H1 (cell line): ENCODE measurements around the gene CDC45. TPM values are rescaled to one million over a fixed set of nuclear protein-coding genes. Genes with fewer than 3 reads are reported as not detected.

Source experiments
- CTCF ChIA-PET: fragments of 300-600 bp; sonication (Branson Sonifier 250); formaldehyde crosslinking; loops from one replicate; lab custom pipeline; 2021; ENCODE audit not compliant: partially characterized antibody; lab: Charles Lee
- POLR2A ChIA-PET: fragments of 300-600 bp; sonication (Branson Sonifier 250); formaldehyde crosslinking; loops from one replicate; lab custom pipeline; 2021; ENCODE audit warnings: inconsistent platforms; ENCODE audit not compliant: partially characterized antibody; lab: Charles Lee
- DNase-seq, 2 experiments: peaks; one replicate each; pipeline versions ENCODE4 v3.0.0 to v3.0.0-alpha.2; 2010 to 2022; ENCODE audit warnings: low spot score in 2 of 2, low read depth in 1 of 2, mixed read lengths in 1 of 2
- FAIRE-seq: peaks from 2 replicates; lab custom pipeline; 2011; peaks lifted over from hg19 to GRCh38; lab: Jason Lieb, UNC
- H2AFZ ChIP-seq: 2 replicates; pipeline ENCODE4 v1.8.1; 2012; ENCODE audit warnings: low read length, inconsistent platforms
- H2AK5ac ChIP-seq: 2 replicates; pipeline ENCODE4 v1.6.1; 2013; ENCODE audit warnings: low read depth, low read length
- H2BK120ac ChIP-seq: replicated peaks from 2 replicates; pipeline ENCODE3; 2013; ENCODE audit warnings: low read depth, low read length, inconsistent platforms
- H2BK12ac ChIP-seq: 2 replicates; pipeline ENCODE4 v1.6.1; 2013; ENCODE audit warnings: low read depth, low read length
- H2BK15ac ChIP-seq: 2 replicates; pipeline ENCODE4 v1.6.1; 2013; ENCODE audit warnings: low read length
- H2BK20ac ChIP-seq: 2 replicates; pipeline ENCODE4 v1.6.1; 2013; ENCODE audit warnings: low read length
- H2BK5ac ChIP-seq: 2 replicates; pipeline ENCODE4 v1.6.1; 2013; ENCODE audit warnings: low read depth, low read length
- H3K14ac ChIP-seq: 2 replicates; pipeline ENCODE4 v1.6.1; 2013; ENCODE audit warnings: inconsistent platforms; ENCODE audit not compliant: insufficient read length
- H3K18ac ChIP-seq: 2 replicates; pipeline ENCODE4 v1.6.1; 2013; ENCODE audit warnings: low read length; ENCODE audit errors: extremely low read depth
- H3K23ac ChIP-seq: 2 replicates; pipeline ENCODE4 v1.6.1; 2013; ENCODE audit warnings: inconsistent platforms; ENCODE audit not compliant: insufficient read length
- H3K23me2 ChIP-seq: 2 replicates; pipeline ENCODE4 v1.6.1; 2013; ENCODE audit warnings: low read depth, low read length
- H3K27ac ChIP-seq: 2 replicates; pipeline ENCODE4 v1.6.1; 2011; ENCODE audit warnings: low read depth, low read length, inconsistent platforms
- H3K27me3 ChIP-seq, 4 experiments: replicated peaks in 1 of 4; 1 replicate in 1 of 4; 2 replicates in 3 of 4; pipeline versions ENCODE4 v1.6.1 to v1.8.1; 2011 to 2013; ENCODE audit warnings: low read length in 3 of 4, mild to moderate bottlenecking in 3 of 4, inconsistent platforms in 2 of 4, mixed read lengths in 2 of 4, moderate library complexity in 1 of 4; ENCODE audit not compliant: control insufficient read depth in 3 of 4, insufficient read depth in 3 of 4; ENCODE audit errors: extremely low read depth in 1 of 4
- H3K36me3 ChIP-seq, 4 experiments: 2 replicates each; pipeline versions ENCODE4 v1.6.1 to v1.8.1; 2011 to 2013; ENCODE audit warnings: mild to moderate bottlenecking in 4 of 4, low read length in 3 of 4, moderate library complexity in 2 of 4, control low read depth in 1 of 4, inconsistent platforms in 1 of 4; ENCODE audit not compliant: insufficient read depth in 4 of 4, control insufficient read depth in 2 of 4
- H3K4ac ChIP-seq: replicated peaks from 2 replicates; pipeline ENCODE3; 2013; ENCODE audit warnings: low read length, low read depth, mixed read lengths, inconsistent platforms; ENCODE audit not compliant: insufficient read length
- H3K4me1 ChIP-seq, 4 experiments: replicated peaks in 1 of 4; 1 replicate in 1 of 4; 2 replicates in 3 of 4; pipeline versions ENCODE4 v1.6.1 to v1.8.1; 2011 to 2013; ENCODE audit warnings: low read length in 3 of 4, inconsistent platforms in 2 of 4, mixed read lengths in 1 of 4; ENCODE audit not compliant: insufficient read depth in 4 of 4, control insufficient read depth in 3 of 4
- H3K4me2 ChIP-seq, 2 experiments: 2 replicates each; pipeline versions ENCODE4 v1.6.1 to v1.8.1; 2011 to 2013; ENCODE audit warnings: low read depth in 2 of 2, low read length in 2 of 2, control low read depth in 1 of 2, inconsistent platforms in 1 of 2, mild to moderate bottlenecking in 1 of 2; ENCODE audit not compliant: insufficient read depth in 1 of 2
- H3K4me3 ChIP-seq, 4 experiments: fragments of 200-600, 300-600 bp in 1 of 4; sonication (generic), shearing (Covaris generic), sonication (Bioruptor Twin) in 1 of 4; 2 replicates each; pipeline versions ENCODE4 v1.5.1 to v1.8.1; 2011 to 2016; ENCODE audit warnings: low read length in 4 of 4, low read depth in 3 of 4, control low read depth in 2 of 4, inconsistent platforms in 2 of 4, mild to moderate bottlenecking in 2 of 4, mixed read lengths in 1 of 4, moderate library complexity in 1 of 4; ENCODE audit not compliant: insufficient read depth in 2 of 4; ENCODE audit errors: extremely low read depth in 1 of 4
- H3K56ac ChIP-seq: replicated peaks from 2 replicates; pipeline ENCODE3; 2013; ENCODE audit warnings: low read depth, mild to moderate bottlenecking, mixed read lengths, low read length, inconsistent platforms; ENCODE audit not compliant: insufficient read length
- H3K79me1 ChIP-seq: 2 replicates; pipeline ENCODE4 v1.6.1; 2013; ENCODE audit warnings: low read depth, low read length, control low read depth
- H3K79me2 ChIP-seq, 2 experiments: 2 replicates each; pipeline versions ENCODE4 v1.6.1 to v1.8.1; 2012 to 2013; ENCODE audit warnings: low read length in 2 of 2, mild to moderate bottlenecking in 2 of 2, inconsistent platforms in 1 of 2; ENCODE audit not compliant: insufficient read depth in 2 of 2, control insufficient read depth in 1 of 2
- H3K9ac ChIP-seq, 4 experiments: replicated peaks in 1 of 4; 1 replicate in 1 of 4; 2 replicates in 3 of 4; pipeline versions ENCODE4 v1.6.1 to v1.8.1; 2011 to 2013; ENCODE audit warnings: low read depth in 3 of 4, low read length in 3 of 4, control low read depth in 2 of 4, mild to moderate bottlenecking in 2 of 4, moderate library complexity in 2 of 4, inconsistent platforms in 1 of 4; ENCODE audit errors: extremely low read depth in 1 of 4
- H3K9me3 ChIP-seq, 2 experiments: 2 replicates each; pipeline versions ENCODE4 v1.6.1 to v1.8.1; 2012 to 2013; ENCODE audit warnings: mild to moderate bottlenecking in 2 of 2, moderate library complexity in 2 of 2, control low read depth in 1 of 2, inconsistent platforms in 1 of 2, low read depth in 1 of 2, low read length in 1 of 2, mixed read lengths in 1 of 2; ENCODE audit not compliant: insufficient read depth in 2 of 2
- H4K20me1 ChIP-seq, 2 experiments: replicated peaks in 1 of 2; 2 replicates each; pipeline versions ENCODE3 to v1.8.1; 2011 to 2013; ENCODE audit warnings: inconsistent platforms in 2 of 2, low read length in 2 of 2, mild to moderate bottlenecking in 1 of 2; ENCODE audit not compliant: insufficient read depth in 2 of 2, control insufficient read depth in 1 of 2
- H4K5ac ChIP-seq: 2 replicates; pipeline ENCODE4 v1.6.1; 2013; ENCODE audit warnings: low read length, low read depth, mixed read lengths, inconsistent platforms; ENCODE audit not compliant: insufficient read length
- H4K8ac ChIP-seq: 2 replicates; pipeline ENCODE4 v1.8.0; 2013; ENCODE audit warnings: mild to moderate bottlenecking, moderate library complexity, low read length, inconsistent platforms; ENCODE audit not compliant: insufficient read depth; ENCODE audit errors: extremely low read depth
- H4K91ac ChIP-seq: replicated peaks from 2 replicates; pipeline ENCODE3; 2013; ENCODE audit warnings: low read length, mixed read lengths, inconsistent platforms; ENCODE audit not compliant: insufficient read length
- ATF3 ChIP-seq: IDR thresholded peaks from 2 replicates; pipeline ENCODE4 v1.6.1; 2011; ENCODE audit warnings: low read depth, mild to moderate bottlenecking, low read length; ENCODE audit not compliant: insufficient read depth
- BACH1 ChIP-seq: IDR thresholded peaks from 2 replicates; pipeline ENCODE4 v1.6.1; 2012; ENCODE audit warnings: low read length, improper control_type of control experiment
- CEBPB ChIP-seq: IDR thresholded peaks from 2 replicates; pipeline ENCODE4 v1.6.1; 2012; ENCODE audit warnings: low read depth, low read length
- WGBS, 2 experiments: shearing (Covaris generic) in 1 of 2; methylation state at CpG; one replicate each; pipeline versions ENCODE4 v1.1.6 to v1.1.7; 2013 to 2015; ENCODE audit warnings: low lambda C conversion rate in 2 of 2, mixed read lengths in 2 of 2, inconsistent platforms in 1 of 2, low coverage in 1 of 2, missing lambda C conversion rate in 1 of 2; ENCODE audit not compliant: insufficient replicate concordance in 2 of 2, insufficient coverage in 1 of 2, insufficient read length in 1 of 2; ENCODE audit errors: extremely low coverage in 1 of 2, missing lambda C conversion rate in 1 of 2; 5-methylcytosine and 5-hydroxymethylcytosine counted together
- polyA plus RNA-seq, 7 experiments: library from polyadenylated mRNA; depleted of rRNA in 3 of 7; stranded (reverse) in 5 of 7; unstranded in 2 of 7; fragments of >200 nt in 5 of 7; fragments of 200-250 nt in 2 of 7; gene quantifications; 1 replicate in 5 of 7; 2 replicates in 1 of 7; 4 replicates in 1 of 7; pipeline versions ENCODE4 v1.2.1 to v1.2.3, GENCODE V29; 2011 to 2013; ENCODE audit warnings: missing spikeins in 2 of 7, mixed read lengths in 2 of 7
- total RNA-seq: library from RNA; stranded (reverse); fragmentation: NEBNext Ultra II Directional; extraction: Animal tissue kit (Norgen Biotek cat#: 25700); gene quantifications from 2 replicates; pipeline ENCODE4 v1.2.1, GENCODE V29; 2021

CDC45 gene
- total and polyA plus RNA-seq, 2 of the 8 experiments (the other 6 are each of a cell fraction or from before 2014, with no cell fraction given): 31.9 to 37.7 TPM

- Histone ChIP-seq H3K27ac (no peak overlapping the region), H3K18ac (no peak overlapping the region; the same call in 1 of the 2 replicates), H3K4me2 (no peak overlapping the region), H3K79me2 (no peaks in the 10 kb centered on the region), H2BK15ac (no peak overlapping the region; the same call in 1 of the 2 replicates), H2AFZ (no peak overlapping the region), H3K56ac (no peak overlapping the region), H3K4ac (peak overlapping the region; percentile 44), H3K36me3 (no peaks in the 10 kb centered on the region), H3K9me3 (no peaks in the 10 kb centered on the region), H3K27me3 (peaks cover 0 to 2% (median 0%) of the 10 kb centered on the region in 4 experiments; a peak in 1 of 7 replicates), H2BK20ac (peak overlapping the region; percentile 80; the same call in 1 of the 2 replicates), H4K5ac (no peak overlapping the region), H3K23me2 (no peaks in the 10 kb centered on the region), H2BK5ac (peak overlapping the region; percentile 52; the same call in 1 of the 2 replicates), H3K4me3 (no peak overlapping the region), H2BK120ac (no peak overlapping the region), H2AK5ac (peak overlapping the region; percentile 55; the same call in 1 of the 2 replicates), H3K9ac (no peak overlapping the region), H4K20me1 (no peaks in the 10 kb centered on the region), H4K8ac (no peak overlapping the region), H3K14ac (no peak overlapping the region), H4K91ac (no peak overlapping the region), H3K4me1 (peaks cover 0 to 5% (median 1%) of the 10 kb centered on the region in 4 experiments; a peak in 6 of 7 replicates), H3K23ac (no peak overlapping the region), H2BK12ac (peak overlapping the region; percentile 95), H3K79me1 (no peaks in the 10 kb centered on the region)
- DNase-seq (no peak), FAIRE-seq (no peak)
- ChIA-PET POLR2A (interaction anchor here (1.6 kb wide), 1 partner anchor 32 kb away, joined by 4 read pairs; the partner anchor contains the start of gene CLDN5), CTCF (interaction anchor here (0.9 to 4.0 kb wide), 14 partner anchors 11 to 91 kb away, joined by 3 to 14 read pairs (median 4); no protein-coding TSS in a partner anchor)
- WGBS, 2 experiments: 86% methylated on average over 6 of the region's 6 CpGs; no CpG with 5 or more reads in 1 of the 2 experiments
- TF ChIP-seq CEBPB: no peak
- no peak for TF ChIP-seq ATF3
- no peak for TF ChIP-seq BACH1
Measured at GRCh38 chr22:19555651-19556050, 75.9 kb downstream of the CDC45 start.
